CD8-positive, alpha-beta memory T cell (primary cell): ENCODE results near the gene FARS2. TPM values are rescaled to one million over a fixed set of nuclear protein-coding genes. Genes with fewer than 3 reads are reported as not detected.

Source experiments
- CTCF ChIA-PET: fragments of 350-600 bp; sonication (Branson Sonifier 250); formaldehyde crosslinking; loops from one replicate; lab custom pipeline; 2021; ENCODE audit warnings: antibody characterized with exemption; lab: Charles Lee
- POLR2A ChIA-PET: fragments of 350-600 bp; sonication (Branson Sonifier 250); formaldehyde crosslinking; loops from one replicate; lab custom pipeline; 2021; ENCODE audit warnings: antibody characterized with exemption; lab: Charles Lee
- DNase-seq, 5 donors: peaks; one replicate each; pipeline versions ENCODE4 v3.0.0 to v3.0.0-alpha.2; 2020 to 2022; ENCODE audit warnings: mixed read lengths in 1 of 5
- H3K27ac ChIP-seq: one replicate; pipeline ENCODE4 v1.7.0; 2013; ENCODE audit warnings: low read depth, mild to moderate bottlenecking, low read length, moderate library complexity
- H3K27me3 ChIP-seq: 2 replicates; pipeline ENCODE4 v1.7.0; 2013; ENCODE audit warnings: low read length, mild to moderate bottlenecking; ENCODE audit not compliant: insufficient read depth, poor library complexity, severe bottlenecking
- H3K36me3 ChIP-seq: 2 replicates; pipeline ENCODE4 v1.7.0; 2013; ENCODE audit warnings: mild to moderate bottlenecking, low read length, moderate library complexity; ENCODE audit not compliant: insufficient read depth
- H3K4me1 ChIP-seq: 2 replicates; pipeline ENCODE4 v1.7.0; 2013; ENCODE audit warnings: mild to moderate bottlenecking, low read length, moderate library complexity; ENCODE audit not compliant: insufficient read depth
- H3K4me3 ChIP-seq: 2 replicates; pipeline ENCODE4 v1.7.0; 2013; ENCODE audit warnings: mild to moderate bottlenecking, low read length
- H3K9me3 ChIP-seq: 2 replicates; pipeline ENCODE4 v1.7.0; 2013; ENCODE audit warnings: mild to moderate bottlenecking, low read length
- H3K27ac Mint-ChIP-seq, 8 donors: one replicate each; pipeline ENCODE4 v1.8.0; 2020 to 2021; ENCODE audit warnings: mixed read lengths in 8 of 8, mild to moderate bottlenecking in 6 of 8, inconsistent platforms in 3 of 8, moderate library complexity in 3 of 8
- H3K27me3 Mint-ChIP-seq, 2 donors: one replicate each; pipeline ENCODE4 v1.8.0; 2020 to 2021; ENCODE audit warnings: mixed read lengths in 2 of 2, mild to moderate bottlenecking in 1 of 2, moderate library complexity in 1 of 2
- H3K36me3 Mint-ChIP-seq, 3 donors: one replicate each; pipeline ENCODE4 v1.8.0; 2020 to 2021; ENCODE audit warnings: mixed read lengths in 3 of 3, inconsistent platforms in 1 of 3, mild to moderate bottlenecking in 1 of 3
- H3K4me1 Mint-ChIP-seq, 3 donors: one replicate each; pipeline ENCODE4 v1.8.0; 2020 to 2021; ENCODE audit warnings: mixed read lengths in 3 of 3, inconsistent platforms in 1 of 3, mild to moderate bottlenecking in 1 of 3
- H3K4me3 Mint-ChIP-seq, 7 donors: one replicate each; pipeline ENCODE4 v1.8.0; 2020 to 2021; ENCODE audit warnings: mixed read lengths in 7 of 7, mild to moderate bottlenecking in 6 of 7, moderate library complexity in 4 of 7, inconsistent platforms in 2 of 7
- H3K9me3 Mint-ChIP-seq, 5 donors: one replicate each; pipeline ENCODE4 v1.8.0; 2020 to 2022; ENCODE audit warnings: mixed read lengths in 5 of 5, mild to moderate bottlenecking in 3 of 5, moderate library complexity in 2 of 5, inconsistent platforms in 1 of 5
- polyA plus RNA-seq: library from polyadenylated mRNA; unstranded; fragments of 300-500 nt; fragmentation: Illumina TruSeq; gene quantifications from one replicate; pipeline ENCODE4 v1.2.3, GENCODE V29; 2021
- total RNA-seq, 2 experiments: library from RNA; stranded (reverse); gene quantifications; one replicate each; pipeline ENCODE4 v1.2.3, GENCODE V29; 2021

The FARS2 gene
- total and polyA plus RNA-seq, 3 experiments from 2014 or later = 24.5 to 26.0 (median 24.9) TPM

- Histone ChIP-seq H3K4me3 (no peak overlapping the region), H3K9me3 (no peaks in the 10 kb centered on the region), H3K4me1 (peaks cover 10% of the 10 kb centered on the region), H3K27me3 (no peaks in the 10 kb centered on the region), H3K36me3 (no peaks in the 10 kb centered on the region), H3K27ac (no peak overlapping the region)
- no peaks in the 10 kb centered on the region for H3K9me3 Mint-ChIP-seq
- H3K27ac Mint-ChIP-seq = no peak overlapping the region
- peaks cover 0 to 5% (median 0%) of the 10 kb centered on the region in 3 donors for H3K4me1 Mint-ChIP-seq
- ChIA-PET CTCF (no interaction called here), POLR2A (no interaction called here)
- peaks cover 0 to 7% (median 3%) of the 10 kb centered on the region in 3 donors for H3K36me3 Mint-ChIP-seq
- DNase-seq = no peak
- peaks cover 0 to 2% of the 10 kb centered on the region in 2 donors for H3K27me3 Mint-ChIP-seq
- no peak overlapping the region for H3K4me3 Mint-ChIP-seq
Observed at GRCh38 chr6:5468586-5468985, 207.3 kb downstream of the FARS2 start.

DNA sequence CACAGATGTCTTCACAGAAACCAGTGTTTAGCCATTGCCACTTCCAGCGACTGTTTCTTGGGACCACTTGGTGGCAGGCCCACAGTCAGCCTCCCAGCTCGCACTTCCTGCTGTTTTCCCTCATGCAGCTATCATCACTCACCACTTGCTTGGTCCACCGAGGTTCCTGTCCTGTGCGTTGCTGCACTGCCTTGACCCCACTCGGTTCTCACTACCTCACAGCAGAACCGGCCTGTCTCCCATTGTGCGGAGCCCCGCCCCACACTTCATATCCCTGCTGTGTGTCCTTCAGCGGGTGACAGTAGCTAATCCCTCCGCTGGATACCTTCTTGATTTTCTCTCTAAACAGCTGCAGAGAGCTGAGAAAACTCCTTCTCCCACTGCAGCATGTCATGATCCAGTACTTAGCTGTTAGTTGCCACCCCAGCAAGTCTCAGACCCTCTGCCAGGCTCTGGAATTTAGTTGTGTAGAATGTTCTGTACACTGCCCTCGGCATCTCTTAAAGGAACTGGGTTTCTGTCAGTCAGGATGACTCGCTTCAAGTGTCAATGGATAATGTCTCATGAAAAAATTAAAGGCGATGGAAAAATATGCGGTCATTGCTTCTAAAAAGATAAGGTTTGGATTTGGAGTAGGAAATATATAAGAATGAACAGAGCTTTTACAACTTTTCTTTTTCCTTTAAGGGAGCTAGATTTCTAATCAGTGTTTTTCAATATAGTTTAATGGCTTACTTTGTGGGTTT is 208.0 kb downstream of the FARS2 start:
- POLR2A ChIA-PET = no interaction called here
- Histone ChIP-seq H3K4me1 (peaks cover 10% of the 10 kb centered on the region), H3K4me3 (no peak overlapping the region), H3K9me3 (no peaks in the 10 kb centered on the region), H3K27ac (no peak overlapping the region), H3K36me3 (no peaks in the 10 kb centered on the region), H3K27me3 (no peaks in the 10 kb centered on the region)
- CTCF ChIA-PET = no interaction called here
- H3K4me1 Mint-ChIP-seq = peaks cover 0 to 5% (median 0%) of the 10 kb centered on the region in 3 donors
- H3K36me3 Mint-ChIP-seq = peaks cover 0 to 7% (median 3%) of the 10 kb centered on the region in 3 donors
- peaks cover 0 to 2% of the 10 kb centered on the region in 2 donors for H3K27me3 Mint-ChIP-seq
- H3K4me3 Mint-ChIP-seq = no peak overlapping the region
- no peak for DNase-seq
- H3K27ac Mint-ChIP-seq = no peak overlapping the region
- H3K9me3 Mint-ChIP-seq = no peaks in the 10 kb centered on the region

GRCh38 chr6:5471044-5471443 is 209.7 kb downstream of the FARS2 start:
- H3K36me3 Mint-ChIP-seq = peaks cover 0 to 7% (median 3%) of the 10 kb centered on the region in 3 donors
- peaks cover 0 to 2% of the 10 kb centered on the region in 2 donors for H3K27me3 Mint-ChIP-seq
- Histone ChIP-seq H3K9me3 (no peaks in the 10 kb centered on the region), H3K4me3 (no peak overlapping the region), H3K36me3 (no peaks in the 10 kb centered on the region), H3K27me3 (no peaks in the 10 kb centered on the region), H3K27ac (no peak overlapping the region), H3K4me1 (peaks cover 10% of the 10 kb centered on the region)
- no peaks in the 10 kb centered on the region for H3K9me3 Mint-ChIP-seq
- H3K4me1 Mint-ChIP-seq = peaks cover 0 to 7% (median 4%) of the 10 kb centered on the region in 3 donors
- H3K27ac Mint-ChIP-seq = no peak overlapping the region
- ChIA-PET CTCF (interaction anchor here (0.6 to 2.1 kb wide), 12 partner anchors 10 to 1076 kb away, joined by 3 to 9 read pairs (median 3); no protein-coding TSS in a partner anchor), POLR2A (no interaction called here)
- H3K4me3 Mint-ChIP-seq = no peak overlapping the region
- DNase-seq = peak; percentile 24 to 58 (median 30)

GRCh38 chr6:5471637-5472398 is 210.5 kb downstream of the FARS2 start:
- peaks cover 0 to 4% (median 4%) of the 10 kb centered on the region in 3 donors for H3K4me1 Mint-ChIP-seq
- no peak overlapping the region for H3K4me3 Mint-ChIP-seq
- Histone ChIP-seq H3K36me3 (no peaks in the 10 kb centered on the region), H3K9me3 (no peaks in the 10 kb centered on the region), H3K4me3 (no peak overlapping the region), H3K27me3 (no peaks in the 10 kb centered on the region), H3K27ac (no peak overlapping the region), H3K4me1 (peaks cover 10% of the 10 kb centered on the region)
- H3K9me3 Mint-ChIP-seq = no peaks in the 10 kb centered on the region
- H3K36me3 Mint-ChIP-seq = peaks cover 0 to 7% (median 3%) of the 10 kb centered on the region in 3 donors
- peaks cover 0 to 2% of the 10 kb centered on the region in 2 donors for H3K27me3 Mint-ChIP-seq
- DNase-seq = no peak
- CTCF ChIA-PET = interaction anchor here (0.6 to 2.1 kb wide), 12 partner anchors 11 to 1075 kb away, joined by 3 to 9 read pairs (median 3); no protein-coding TSS in a partner anchor
- POLR2A ChIA-PET = no interaction called here
- no peak overlapping the region for H3K27ac Mint-ChIP-seq

GRCh38 chr6:5472571-5472970 is 211.3 kb downstream of the FARS2 start:
- Histone ChIP-seq H3K27me3 (no peaks in the 10 kb centered on the region), H3K27ac (no peak overlapping the region), H3K4me1 (peaks cover 10% of the 10 kb centered on the region), H3K4me3 (no peak overlapping the region), H3K9me3 (no peaks in the 10 kb centered on the region), H3K36me3 (no peaks in the 10 kb centered on the region)
- Mint-ChIP-seq H3K27ac (no peak overlapping the region), H3K36me3 (peaks cover 0 to 7% (median under 1%) of the 10 kb centered on the region in 3 donors), H3K27me3 (peaks cover 0 to 2% of the 10 kb centered on the region in 2 donors), H3K4me3 (no peak overlapping the region), H3K9me3 (no peaks in the 10 kb centered on the region), H3K4me1 (peaks cover 0 to 4% (median 4%) of the 10 kb centered on the region in 3 donors)
- DNase-seq = no peak
- POLR2A ChIA-PET = no interaction called here
- CTCF ChIA-PET = interaction anchor here (2.1 kb wide), 1 partner anchor 12 kb away, joined by 6 read pairs; no protein-coding TSS in a partner anchor

DNA sequence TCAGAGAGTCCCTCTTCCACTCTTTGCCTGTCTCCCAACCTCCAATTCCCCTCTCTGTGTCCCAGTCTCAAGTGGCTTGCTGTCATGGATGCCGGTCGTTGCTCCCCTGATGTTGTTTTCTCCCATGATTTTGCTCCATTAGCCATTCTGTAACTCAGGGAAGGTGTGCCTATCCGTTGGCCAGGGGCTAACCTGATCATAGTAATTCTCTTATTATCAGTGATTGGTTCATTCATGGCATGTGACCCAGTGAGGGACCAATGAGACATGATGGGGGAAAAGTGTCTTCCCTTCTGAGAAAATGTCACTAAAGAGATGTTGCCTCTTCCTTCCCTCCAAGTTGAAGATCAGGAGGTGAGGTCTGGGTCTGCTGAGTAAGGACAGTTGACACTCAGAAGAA is 214.5 kb downstream of the FARS2 start:
- Mint-ChIP-seq H3K36me3 (no peaks in the 10 kb centered on the region), H3K4me3 (no peak overlapping the region), H3K27ac (peak overlapping the region in 1 of 8 donors; percentile 63), H3K4me1 (peaks cover 0 to 6% (median 4%) of the 10 kb centered on the region in 3 donors), H3K9me3 (no peaks in the 10 kb centered on the region), H3K27me3 (no peaks in the 10 kb centered on the region)
- H3K27ac ChIP-seq = no peak overlapping the region
- POLR2A ChIA-PET = no interaction called here
- no peaks in the 10 kb centered on the region for H3K9me3 ChIP-seq
- CTCF ChIA-PET = no interaction called here
- H3K27me3 ChIP-seq = no peaks in the 10 kb centered on the region
- DNase-seq = no peak
- peaks cover 10% of the 10 kb centered on the region for H3K4me1 ChIP-seq
- no peaks in the 10 kb centered on the region for H3K36me3 ChIP-seq
- no peak overlapping the region for H3K4me3 ChIP-seq

GRCh38 chr6:5478380-5478779 is 217.1 kb downstream of the FARS2 start:
- Histone ChIP-seq H3K36me3 (no peaks in the 10 kb centered on the region), H3K4me3 (no peak overlapping the region), H3K27me3 (no peaks in the 10 kb centered on the region), H3K9me3 (no peaks in the 10 kb centered on the region), H3K4me1 (no peaks in the 10 kb centered on the region), H3K27ac (no peak overlapping the region)
- H3K27ac Mint-ChIP-seq = no peak overlapping the region
- H3K4me3 Mint-ChIP-seq = no peak overlapping the region
- peaks cover 0 to 9% (median 4%) of the 10 kb centered on the region in 3 donors for H3K4me1 Mint-ChIP-seq
- no peaks in the 10 kb centered on the region for H3K9me3 Mint-ChIP-seq
- ChIA-PET CTCF (no interaction called here), POLR2A (no interaction called here)
- peaks cover 0 to 3% (median 0%) of the 10 kb centered on the region in 3 donors for H3K36me3 Mint-ChIP-seq
- no peak for DNase-seq
- H3K27me3 Mint-ChIP-seq = no peaks in the 10 kb centered on the region

DNA sequence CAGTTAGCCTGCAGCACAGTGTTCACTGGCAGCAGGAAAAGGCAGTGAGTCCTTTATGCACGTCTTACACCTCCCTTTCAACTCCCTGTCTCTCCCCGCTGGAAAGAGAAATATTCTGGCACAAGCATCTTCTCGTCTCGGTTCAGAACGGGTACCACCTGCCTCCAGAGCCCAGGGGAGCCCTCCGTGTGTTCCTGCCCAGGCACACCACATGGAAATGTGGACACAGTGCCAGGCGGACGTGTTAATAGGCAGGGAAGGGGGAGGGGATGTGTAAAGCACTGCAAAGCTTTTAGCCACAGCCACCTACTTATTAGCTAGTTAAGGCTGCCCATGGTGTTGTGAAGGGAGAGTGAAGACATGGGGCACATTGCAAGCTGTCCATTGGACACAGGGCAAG is 219.7 kb downstream of the FARS2 start:
- Histone ChIP-seq H3K27me3 (no peaks in the 10 kb centered on the region), H3K27ac (no peak overlapping the region), H3K36me3 (no peaks in the 10 kb centered on the region), H3K9me3 (no peaks in the 10 kb centered on the region), H3K4me3 (no peak overlapping the region), H3K4me1 (no peaks in the 10 kb centered on the region)
- Mint-ChIP-seq H3K27me3 (no peaks in the 10 kb centered on the region), H3K4me1 (peaks cover 5 to 7% (median 5%) of the 10 kb centered on the region in 3 donors), H3K27ac (no peak overlapping the region), H3K36me3 (peaks cover 0 to 4% (median 0%) of the 10 kb centered on the region in 3 donors), H3K9me3 (no peaks in the 10 kb centered on the region), H3K4me3 (no peak overlapping the region)
- ChIA-PET POLR2A (no interaction called here), CTCF (no interaction called here)
- no peak for DNase-seq
